HG03342 (cell line): ENCODE measurements around the gene GIMAP4.
"Not testable (repeated sequence)": the region's sequence is repeated elsewhere in the genome, so short reads cannot be mapped to it uniquely, and the experiment has no call there.

ENCODE experiments used
- ATAC-seq: cut with Tn5 transposase; IDR thresholded peaks from one replicate; pipeline ENCODE4 v1.9.1; 2021; ENCODE audit warnings: mild to moderate bottlenecking, moderate library complexity; ENCODE audit not compliant: unreplicated experiment

The GIMAP4 gene

GRCh38 chr7:150579979-150580637 is 12.9 kb downstream of the GIMAP4 start:
- ATAC-seq: not testable (repeated sequence)

- ATAC-seq: no peak
These were observed 13.6 kb downstream of the GIMAP4 start for GRCh38 chr7:150580638-150581394.

DNA sequence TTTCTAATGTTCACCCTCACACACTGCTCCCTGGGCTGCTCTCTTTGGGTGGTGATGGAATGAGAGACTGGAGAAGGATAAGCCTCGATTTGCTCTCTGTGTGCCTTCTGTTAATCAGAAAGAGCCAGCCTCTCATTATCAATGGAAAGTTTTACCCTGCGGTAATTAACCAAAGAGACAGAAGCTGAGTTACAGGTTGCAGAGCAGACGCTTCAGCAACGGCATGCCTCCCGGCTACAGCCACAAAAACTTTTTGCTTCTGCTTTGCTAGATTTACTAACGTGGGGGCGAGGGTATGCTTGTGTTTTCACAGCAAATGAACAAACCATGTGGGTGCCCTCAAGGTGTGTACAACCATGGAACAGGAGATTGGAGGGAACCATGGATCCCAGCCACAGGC is 18.0 kb downstream of the GIMAP4 start:
- no peak for ATAC-seq

GRCh38 chr7:150586068-150586784 is 19.0 kb downstream of the GIMAP4 start:
- ATAC-seq: no peak

- ATAC-seq: no peak
These were observed 19.6 kb downstream of the GIMAP4 start for GRCh38 chr7:150586785-150587152.

- no peak for ATAC-seq
These were observed 20.4 kb downstream of the GIMAP4 start for GRCh38 chr7:150587551-150587950.

GRCh38 chr7:150594805-150595204 is 27.6 kb downstream of the GIMAP4 start:
- ATAC-seq: no peak

DNA sequence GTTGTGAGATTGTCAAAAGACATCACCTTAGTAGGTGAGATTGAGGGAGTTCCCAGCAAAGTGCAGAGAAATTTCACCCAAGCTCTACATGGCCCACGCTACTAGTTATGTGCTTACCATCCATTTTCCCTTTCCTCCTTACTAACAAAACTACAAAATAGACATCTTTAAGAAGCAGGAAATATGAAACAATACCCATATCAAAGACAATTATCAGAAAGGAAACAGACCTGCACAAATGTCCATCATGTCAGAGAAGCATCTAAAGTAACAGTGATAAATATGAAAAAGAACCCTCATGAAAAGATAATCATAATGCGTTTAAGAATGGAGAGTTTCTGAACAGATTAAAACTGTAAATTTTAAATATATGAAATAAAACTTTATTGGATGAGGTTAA is 28.2 kb downstream of the GIMAP4 start:
- no peak for ATAC-seq

GRCh38 chr7:150603600-150603999 is 36.4 kb downstream of the GIMAP4 start:
- ATAC-seq: not testable (repeated sequence)

DNA sequence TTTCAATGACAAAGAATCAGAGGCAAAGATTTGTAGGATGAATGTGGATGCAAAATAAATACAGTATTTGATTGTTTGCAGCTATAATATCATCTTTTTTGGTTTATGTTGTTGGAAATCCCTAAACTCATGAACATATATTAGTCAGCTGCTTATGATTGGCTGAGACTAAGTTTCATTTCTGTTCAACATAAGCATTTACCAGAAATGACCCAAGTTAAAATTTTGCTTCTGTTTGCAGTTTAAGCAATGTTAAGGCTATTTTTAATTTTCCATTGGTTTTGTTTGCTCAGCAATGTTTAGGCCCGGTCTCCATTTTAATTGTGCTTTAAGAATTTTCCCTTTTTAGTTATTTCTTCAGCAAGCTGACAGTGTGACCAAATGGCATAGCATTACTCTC is 43.0 kb downstream of the GIMAP4 start:
- ATAC-seq: no peak

GRCh38 chr7:150612925-150613324 is 45.7 kb downstream of the GIMAP4 start:
- ATAC-seq: no peak

DNA sequence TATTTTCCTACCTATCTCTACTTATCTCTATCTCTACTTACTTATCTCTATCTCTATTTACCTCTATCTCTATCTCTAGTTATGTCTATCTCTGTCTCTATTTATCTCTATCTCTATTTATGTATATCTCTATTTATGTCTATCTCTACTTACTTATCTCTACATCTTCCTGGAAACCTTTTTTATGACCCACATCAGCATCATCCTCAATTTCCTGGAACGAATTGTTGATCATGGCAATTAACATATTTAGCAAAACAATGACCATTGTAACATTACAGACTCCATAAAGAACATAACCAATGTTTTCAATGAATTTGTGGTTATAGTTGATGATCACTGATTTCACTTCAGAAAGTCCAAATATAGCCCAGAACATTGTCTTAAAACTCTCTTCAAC is 46.7 kb downstream of the GIMAP4 start:
- no peak for ATAC-seq

- not testable (repeated sequence) for ATAC-seq
These were observed 47.2 kb downstream of the GIMAP4 start for GRCh38 chr7:150614426-150614825.

- ATAC-seq: not testable (repeated sequence)
These were observed 48.1 kb downstream of the GIMAP4 start for GRCh38 chr7:150615221-150615755.

DNA sequence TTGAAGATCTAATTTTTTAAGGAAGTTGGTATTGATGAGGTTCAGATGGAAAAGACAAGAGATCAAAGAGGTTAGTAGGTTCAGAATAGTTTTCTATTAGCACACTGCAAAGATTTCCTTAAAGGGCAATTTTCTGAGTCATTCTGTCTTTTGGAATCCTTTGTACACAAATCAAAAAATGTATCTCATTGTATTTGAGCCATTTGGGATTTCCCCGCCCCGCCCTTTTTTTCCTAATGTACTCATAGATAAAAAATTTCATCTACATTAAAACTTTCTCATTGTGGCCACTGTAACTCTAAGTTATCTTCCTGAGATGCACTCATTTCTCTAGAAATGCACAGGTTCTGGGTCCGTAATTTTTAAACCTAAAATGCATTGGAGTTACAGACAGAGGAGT is 52.9 kb downstream of the GIMAP4 start:
- ATAC-seq: no peak

GRCh38 chr7:150620617-150621371 is 53.6 kb downstream of the GIMAP4 start:
- ATAC-seq: no peak

- ATAC-seq: no peak
These were observed 54.2 kb downstream of the GIMAP4 start for GRCh38 chr7:150621376-150621775.
